Endothelial cell of umbilical vein (primary cell): ENCODE measurements around the gene SYT17. TPM values are rescaled to one million over a fixed set of nuclear protein-coding genes. Genes with fewer than 3 reads are reported as not detected.

Experiments used
- BruUV-seq: library from RNA; stranded (reverse); fragments of 400-500 nt; replicated peaks from 2 replicates; lab custom pipeline; 2021; lab: Mats Ljungman, UMichigan
- CTCF ChIA-PET: fragments of 300-600, 350-600 bp; sonication (Branson Sonifier 250); formaldehyde crosslinking; loops from one replicate; lab custom pipeline; 2021; ENCODE audit warnings: antibody characterized with exemption, inconsistent platforms; lab: Charles Lee
- POLR2A ChIA-PET: fragments of 300-600, 350-600 bp; sonication (Branson Sonifier 250); formaldehyde crosslinking; loops from one replicate; lab custom pipeline; 2021; ENCODE audit warnings: antibody characterized with exemption, inconsistent platforms; lab: Charles Lee
- DNase-seq: peaks from one replicate; pipeline ENCODE4 v3.0.0-alpha.2; 2011; ENCODE audit warnings: low read depth, low spot score
- FAIRE-seq: peaks from 2 replicates; lab custom pipeline; 2011; peaks lifted over from hg19 to GRCh38; lab: Jason Lieb, UNC
- H2AFZ ChIP-seq: 2 replicates; pipeline ENCODE4 v1.6.0; 2012; ENCODE audit warnings: low read depth, low read length, control low read depth, inconsistent platforms
- H3K27ac ChIP-seq: 2 replicates; pipeline ENCODE4 v1.5.1; 2011; ENCODE audit warnings: low read depth, mild to moderate bottlenecking, control low read depth, low read length, moderate library complexity; ENCODE audit not compliant: insufficient read depth
- H3K27me3 ChIP-seq, 2 experiments: 2 replicates each; pipeline versions ENCODE4 v1.6.0 to v1.6.1; 2011; ENCODE audit warnings: low read length in 2 of 2, mixed read lengths in 1 of 2; ENCODE audit not compliant: control insufficient read depth in 2 of 2, insufficient read depth in 2 of 2
- H3K36me3 ChIP-seq, 2 experiments: 2 replicates in 1 of 2; 3 replicates in 1 of 2; pipeline ENCODE4 v1.5.1; 2011; ENCODE audit warnings: low read length in 2 of 2, mild to moderate bottlenecking in 1 of 2, moderate library complexity in 1 of 2; ENCODE audit not compliant: control insufficient read depth in 2 of 2, insufficient read depth in 2 of 2; ENCODE audit errors: extremely low read depth in 1 of 2
- H3K4me1 ChIP-seq: 3 replicates; pipeline ENCODE4 v1.5.1; 2011; ENCODE audit warnings: mild to moderate bottlenecking, low read length; ENCODE audit not compliant: control insufficient read depth, insufficient read depth; ENCODE audit errors: extremely low read depth
- H3K4me2 ChIP-seq: 2 replicates; pipeline ENCODE4 v1.6.1; 2011; ENCODE audit warnings: low read length, control low read depth, mixed read lengths; ENCODE audit not compliant: insufficient read depth
- H3K4me3 ChIP-seq, 3 experiments: fragments of 200-600 bp in 1 of 3; sonication (generic), shearing (Covaris generic) in 1 of 3; replicated peaks in 1 of 3; 2 replicates each; pipeline ENCODE4 v1.5.1; 2011 to 2016; ENCODE audit warnings: control low read depth in 3 of 3, low read length in 3 of 3, mild to moderate bottlenecking in 2 of 3, inconsistent platforms in 1 of 3, low read depth in 1 of 3, moderate library complexity in 1 of 3; ENCODE audit not compliant: insufficient read depth in 1 of 3
- H3K79me2 ChIP-seq: 2 replicates; pipeline ENCODE4 v1.6.0; 2012; ENCODE audit warnings: low read length, inconsistent platforms; ENCODE audit not compliant: control insufficient read depth, insufficient read depth
- H3K9ac ChIP-seq: replicated peaks from 2 replicates; pipeline ENCODE3; 2011; ENCODE audit warnings: low read length, control low read depth; ENCODE audit not compliant: insufficient read depth; ENCODE audit errors: extremely low read depth
- H3K9me1 ChIP-seq: replicated peaks from 3 replicates; pipeline ENCODE4 v1.6.0; 2011; ENCODE audit warnings: mild to moderate bottlenecking, low read length; ENCODE audit not compliant: control insufficient read depth, insufficient read depth; ENCODE audit errors: extremely low read depth
- H3K9me3 ChIP-seq: replicated peaks from 2 replicates; pipeline ENCODE4 v1.5.1; 2012; ENCODE audit warnings: low read length, inconsistent platforms; ENCODE audit not compliant: control insufficient read depth, insufficient read depth
- H4K20me1 ChIP-seq: replicated peaks from 2 replicates; pipeline ENCODE3; 2011; ENCODE audit warnings: mild to moderate bottlenecking, low read length; ENCODE audit not compliant: control insufficient read depth, insufficient read depth; ENCODE audit errors: extremely low read depth
- EZH2 ChIP-seq: IDR thresholded peaks from 2 replicates; pipeline ENCODE4 v1.6.1; 2012; ENCODE audit warnings: borderline replicate concordance, low read depth, mild to moderate bottlenecking, moderate library complexity, low read length, inconsistent platforms; ENCODE audit not compliant: severe bottlenecking
- FOS ChIP-seq: IDR thresholded peaks from 2 replicates; pipeline ENCODE4 v1.6.1; 2011; ENCODE audit warnings: mild to moderate bottlenecking, low read length, moderate library complexity, borderline replicate concordance; ENCODE audit not compliant: insufficient read depth
- GATA2 ChIP-seq: IDR thresholded peaks from 2 replicates; pipeline ENCODE4 v1.7.0; 2011; ENCODE audit warnings: low read depth, mild to moderate bottlenecking, moderate library complexity, mixed read lengths, low read length; ENCODE audit not compliant: insufficient read length, insufficient read depth
- JUN ChIP-seq: IDR thresholded peaks from 2 replicates; pipeline ENCODE4 v1.6.1; 2011; ENCODE audit warnings: borderline replicate concordance, low read depth; ENCODE audit not compliant: insufficient read length, insufficient read depth
- MYC ChIP-seq: IDR thresholded peaks from one replicate; pipeline ENCODE4 v1.6.1; 2011; ENCODE audit warnings: mild to moderate bottlenecking, low read depth, low read length
- POLR2A ChIP-seq: IDR thresholded peaks from 2 replicates; pipeline ENCODE4 v1.6.1; 2012; ENCODE audit warnings: low read depth, mild to moderate bottlenecking, control low read depth, low read length
- POLR2AphosphoS5 ChIP-seq: IDR thresholded peaks from 2 replicates; pipeline ENCODE4 v1.6.1; 2012; ENCODE audit warnings: low read depth, mild to moderate bottlenecking, control low read depth, low read length, moderate library complexity; ENCODE audit not compliant: insufficient read depth
- dilution Hi-C: fragments of 300-500 bp; cut with MboI; formaldehyde crosslinking; loops from one replicate; pipeline ENCODE4 v1.15.0; 2019; ENCODE audit warnings: low sequenced_read_pairs; ENCODE audit not compliant: extremely low pct_ligation_motif_present
- intact Hi-C: fragments of 100-400 bp; cut with micrococcal nuclease; formaldehyde crosslinking; loops from one replicate; pipeline ENCODE4 v1.10.0; 2022
- polyA plus RNA-seq, 4 experiments: library from polyadenylated mRNA; depleted of rRNA in 3 of 4; stranded (reverse) in 3 of 4; unstranded in 1 of 4; fragments of >200 nt; gene quantifications; 2 replicates each; pipeline versions ENCODE4 v1.2.1 to v1.2.3, GENCODE V29; 2011 to 2012; ENCODE audit warnings: missing spikeins in 1 of 4
- total RNA-seq: library from RNA; stranded (reverse); gene quantifications from 2 replicates; pipeline ENCODE4 v1.2.3, GENCODE V29; 2021
- TF ChIP-seq, protein P1 (sequence below), 2 donors: IDR thresholded peaks; 1 replicate in 1 of 2; 2 replicates in 1 of 2; pipeline ENCODE4 v1.5.1; 2011; ENCODE audit warnings: low read length in 2 of 2, mild to moderate bottlenecking in 2 of 2, moderate library complexity in 2 of 2, control low read depth in 1 of 2, inconsistent platforms in 1 of 2, low read depth in 1 of 2; ENCODE audit not compliant: insufficient read depth in 1 of 2; ENCODE audit errors: extremely low read depth in 1 of 2
- TF ChIP-seq, protein P2 (sequence below): IDR thresholded peaks from 2 replicates; pipeline ENCODE4 v1.6.1; 2011; ENCODE audit not compliant: insufficient read depth, insufficient read length

SYT17 gene
- total and polyA plus RNA-seq, 2 donors (not counting 3 experiments of a cell fraction or from before 2014, with no cell fraction given): 1.9 to 4.2 TPM

DNA sequence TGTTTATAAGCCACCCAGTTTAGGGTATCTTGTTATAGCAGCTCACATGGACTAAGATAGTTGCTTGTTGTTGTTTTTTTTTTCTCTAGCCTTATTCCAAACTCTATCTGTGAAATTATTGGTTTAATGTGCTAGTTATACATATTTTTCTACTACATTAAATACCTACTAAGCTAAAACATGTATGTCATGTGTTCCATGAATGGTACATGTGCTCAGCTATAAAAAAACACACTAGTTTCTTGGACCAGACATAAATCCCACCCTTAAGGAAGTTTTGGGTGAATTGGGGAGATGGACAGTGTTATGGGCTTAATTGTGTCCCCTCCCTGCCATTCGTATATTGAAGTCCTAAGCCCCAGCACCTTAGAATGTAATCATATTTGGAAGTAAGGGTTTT, 34.4 kb upstream of the SYT17 start:
- Histone ChIP-seq H3K9me3 (no peaks in the 10 kb centered on the region), H3K27me3 (no peaks in the 10 kb centered on the region), H3K4me1 (peaks cover 25% of the 10 kb centered on the region), H3K9me1 (no peaks in the 10 kb centered on the region), H3K4me3 (no peak overlapping the region), H3K36me3 (no peaks in the 10 kb centered on the region), H3K4me2 (no peak overlapping the region), H3K9ac (no peak overlapping the region), H3K79me2 (no peaks in the 10 kb centered on the region), H4K20me1 (no peaks in the 10 kb centered on the region), H3K27ac (no peak overlapping the region), H2AFZ (no peak overlapping the region)
- TF ChIP-seq GATA2 (no peak), JUN (no peak), EZH2 (no peak), MYC (no peak), POLR2AphosphoS5 (no peak), POLR2A (no peak), FOS (no peak)
- TF ChIP-seq, protein P1, sequence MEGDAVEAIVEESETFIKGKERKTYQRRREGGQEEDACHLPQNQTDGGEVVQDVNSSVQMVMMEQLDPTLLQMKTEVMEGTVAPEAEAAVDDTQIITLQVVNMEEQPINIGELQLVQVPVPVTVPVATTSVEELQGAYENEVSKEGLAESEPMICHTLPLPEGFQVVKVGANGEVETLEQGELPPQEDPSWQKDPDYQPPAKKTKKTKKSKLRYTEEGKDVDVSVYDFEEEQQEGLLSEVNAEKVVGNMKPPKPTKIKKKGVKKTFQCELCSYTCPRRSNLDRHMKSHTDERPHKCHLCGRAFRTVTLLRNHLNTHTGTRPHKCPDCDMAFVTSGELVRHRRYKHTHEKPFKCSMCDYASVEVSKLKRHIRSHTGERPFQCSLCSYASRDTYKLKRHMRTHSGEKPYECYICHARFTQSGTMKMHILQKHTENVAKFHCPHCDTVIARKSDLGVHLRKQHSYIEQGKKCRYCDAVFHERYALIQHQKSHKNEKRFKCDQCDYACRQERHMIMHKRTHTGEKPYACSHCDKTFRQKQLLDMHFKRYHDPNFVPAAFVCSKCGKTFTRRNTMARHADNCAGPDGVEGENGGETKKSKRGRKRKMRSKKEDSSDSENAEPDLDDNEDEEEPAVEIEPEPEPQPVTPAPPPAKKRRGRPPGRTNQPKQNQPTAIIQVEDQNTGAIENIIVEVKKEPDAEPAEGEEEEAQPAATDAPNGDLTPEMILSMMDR (IDR thresholded peaks at IDR 0.05; ENCODE audit: extremely low read depth in 1 of 2, insufficient read depth in 1 of 2, low read depth in 1 of 2, low read length in 2 of 2): no peak
- TF ChIP-seq, protein P2, sequence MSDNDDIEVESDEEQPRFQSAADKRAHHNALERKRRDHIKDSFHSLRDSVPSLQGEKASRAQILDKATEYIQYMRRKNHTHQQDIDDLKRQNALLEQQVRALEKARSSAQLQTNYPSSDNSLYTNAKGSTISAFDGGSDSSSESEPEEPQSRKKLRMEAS: no peak
- ChIA-PET CTCF (interaction anchor here (1.1 to 1.6 kb wide), 2 partner anchors 45 to 46 kb away, joined by 3 to 5 read pairs; no protein-coding TSS in a partner anchor), POLR2A (no interaction called here)
- BruUV-seq: no TSS peak
- intact Hi-C loops (loop anchor here (5.0 kb wide), 1 partner anchor 34 kb away; the partner anchor contains the start of gene SYT17), dilution Hi-C loops (no loop called here)
- FAIRE-seq (no peak), DNase-seq (no peak)
